Choroid plexus epithelial cell (primary cell): ENCODE results near the gene COL11A2.
A peak's percentile ranks its signal among the peaks of the same experiment; 100 is the strongest.

Experiments used
- DNase-seq: peaks from one replicate; pipeline ENCODE4 v3.0.0-alpha.2; 2010; ENCODE audit warnings: low read depth
- H3K4me3 ChIP-seq: 2 replicates; pipeline ENCODE4 v1.5.1; 2011; ENCODE audit warnings: low read depth, mild to moderate bottlenecking, control low read depth, low read length, moderate library complexity
- TF ChIP-seq, protein P1 (sequence below): conservative IDR thresholded peaks from 2 replicates; pipeline ENCODE4 v1.5.1; 2011; ENCODE audit warnings: low read depth, mild to moderate bottlenecking, control low read depth, inconsistent platforms, low read length, moderate library complexity

The COL11A2 gene

DNA sequence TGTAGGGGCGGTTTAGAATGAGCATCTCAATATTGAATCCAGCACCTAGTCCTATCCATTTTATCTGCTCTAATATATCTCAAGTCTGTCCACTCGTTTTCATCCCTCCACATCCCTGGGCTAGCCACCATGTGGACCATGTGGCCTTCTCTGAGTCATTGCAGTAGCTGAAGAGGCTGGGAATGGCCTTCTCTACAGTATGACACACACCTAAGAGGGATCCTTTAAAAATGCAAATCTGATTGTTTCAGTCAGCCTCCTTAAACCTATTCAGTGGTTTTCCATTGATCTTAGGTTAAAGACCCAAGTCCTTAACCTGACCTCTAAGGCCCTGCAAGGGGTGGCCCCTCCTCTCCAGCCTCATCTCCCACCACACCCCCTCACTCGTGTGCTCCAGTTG is 25.4 kb upstream of the COL11A2 start:
- TF ChIP-seq, protein P1, sequence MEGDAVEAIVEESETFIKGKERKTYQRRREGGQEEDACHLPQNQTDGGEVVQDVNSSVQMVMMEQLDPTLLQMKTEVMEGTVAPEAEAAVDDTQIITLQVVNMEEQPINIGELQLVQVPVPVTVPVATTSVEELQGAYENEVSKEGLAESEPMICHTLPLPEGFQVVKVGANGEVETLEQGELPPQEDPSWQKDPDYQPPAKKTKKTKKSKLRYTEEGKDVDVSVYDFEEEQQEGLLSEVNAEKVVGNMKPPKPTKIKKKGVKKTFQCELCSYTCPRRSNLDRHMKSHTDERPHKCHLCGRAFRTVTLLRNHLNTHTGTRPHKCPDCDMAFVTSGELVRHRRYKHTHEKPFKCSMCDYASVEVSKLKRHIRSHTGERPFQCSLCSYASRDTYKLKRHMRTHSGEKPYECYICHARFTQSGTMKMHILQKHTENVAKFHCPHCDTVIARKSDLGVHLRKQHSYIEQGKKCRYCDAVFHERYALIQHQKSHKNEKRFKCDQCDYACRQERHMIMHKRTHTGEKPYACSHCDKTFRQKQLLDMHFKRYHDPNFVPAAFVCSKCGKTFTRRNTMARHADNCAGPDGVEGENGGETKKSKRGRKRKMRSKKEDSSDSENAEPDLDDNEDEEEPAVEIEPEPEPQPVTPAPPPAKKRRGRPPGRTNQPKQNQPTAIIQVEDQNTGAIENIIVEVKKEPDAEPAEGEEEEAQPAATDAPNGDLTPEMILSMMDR = no peak
- no peak for DNase-seq
- H3K4me3 ChIP-seq = no peak overlapping the region

DNA sequence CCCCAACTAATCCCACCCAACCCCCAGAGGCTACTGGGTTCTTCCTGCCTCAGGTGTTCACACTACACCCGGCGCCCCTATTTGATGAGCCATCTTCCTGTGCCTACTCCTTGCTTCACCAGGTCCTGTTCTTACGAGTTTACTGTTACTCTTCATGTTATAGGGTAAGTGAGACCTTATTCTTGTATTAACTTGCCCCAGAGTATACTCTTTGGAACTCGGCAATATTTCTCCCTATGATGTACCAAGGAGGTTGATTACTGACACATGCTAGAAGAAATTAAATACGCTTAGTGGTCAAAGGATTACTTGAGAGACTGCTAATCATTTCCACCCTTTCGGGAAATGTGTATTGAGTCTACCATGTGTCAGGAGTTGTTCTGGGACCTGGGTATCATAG is 25.0 kb upstream of the COL11A2 start:
- H3K4me3 ChIP-seq = no peak overlapping the region
- TF ChIP-seq, protein P1 = no peak
- no peak for DNase-seq

DNA sequence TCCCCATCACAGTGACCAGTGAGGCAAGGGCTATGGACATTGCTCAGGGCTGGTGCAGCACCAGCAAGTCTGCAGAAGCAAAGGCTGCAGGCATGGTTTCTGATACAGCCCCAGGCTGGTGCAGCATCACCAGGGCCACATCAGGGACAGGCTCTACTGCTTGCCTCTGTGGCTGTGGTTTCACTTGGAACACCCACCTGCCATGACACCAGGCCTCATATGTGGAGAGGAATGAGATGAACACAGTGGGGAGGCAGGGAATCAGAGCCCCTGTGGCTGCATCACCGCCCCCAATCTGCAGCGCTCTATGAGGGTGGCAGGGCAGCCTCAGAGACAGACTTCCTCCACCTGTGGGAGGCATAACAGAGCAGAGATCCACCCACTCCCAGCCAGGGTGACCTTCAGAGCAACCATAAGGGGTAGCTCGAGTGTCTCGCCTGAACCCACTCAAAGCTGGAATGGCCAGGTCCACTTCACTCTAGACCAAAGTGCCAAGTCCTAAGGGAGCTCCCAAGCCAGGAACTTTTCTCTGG is 23.9 kb upstream of the COL11A2 start:
- DNase-seq = no peak
- no peak overlapping the region for H3K4me3 ChIP-seq
- TF ChIP-seq, protein P1 = no peak

DNA sequence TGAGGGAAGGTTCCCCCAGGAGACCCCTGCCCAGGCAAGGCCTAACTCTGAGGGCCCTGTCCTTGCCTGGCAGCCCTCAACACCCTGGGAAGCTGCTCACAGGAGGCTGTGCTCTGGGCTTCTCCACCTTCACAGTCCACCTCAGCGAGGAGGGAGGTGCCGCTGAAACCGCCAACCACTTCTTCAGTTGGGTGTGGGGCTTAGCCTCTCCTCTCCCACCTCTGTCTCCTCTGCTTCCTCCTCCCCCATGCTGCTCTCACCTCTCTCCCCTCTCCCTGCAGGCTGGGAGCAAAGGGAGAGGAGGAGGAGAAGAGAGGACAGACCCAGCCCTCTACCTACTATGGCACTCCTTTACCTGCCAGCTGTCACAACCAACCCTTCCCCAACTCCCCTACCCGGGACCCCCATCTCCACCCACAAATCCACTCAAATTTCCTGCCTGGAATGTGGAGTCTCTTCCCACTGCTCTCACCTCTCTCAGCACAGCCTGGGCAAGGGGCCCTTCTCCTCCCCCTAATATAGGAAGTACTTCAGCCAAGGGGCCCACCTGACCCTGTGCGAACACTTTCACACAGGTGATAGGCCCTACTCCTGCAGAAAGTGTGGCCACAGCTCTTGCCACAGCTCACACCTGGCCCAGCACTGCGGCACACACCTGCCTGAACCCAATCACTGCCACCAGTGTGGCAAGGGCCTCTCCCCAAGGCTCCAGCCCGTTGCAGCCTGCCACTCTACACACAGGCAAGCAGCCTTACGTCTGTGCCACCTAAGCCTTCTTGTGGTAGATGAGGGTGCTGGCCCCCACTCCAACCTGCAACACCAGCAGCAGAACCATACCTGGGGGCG is 23.2 kb upstream of the COL11A2 start:
- no peak overlapping the region for H3K4me3 ChIP-seq
- no peak for DNase-seq
- TF ChIP-seq, protein P1 = no peak

DNA sequence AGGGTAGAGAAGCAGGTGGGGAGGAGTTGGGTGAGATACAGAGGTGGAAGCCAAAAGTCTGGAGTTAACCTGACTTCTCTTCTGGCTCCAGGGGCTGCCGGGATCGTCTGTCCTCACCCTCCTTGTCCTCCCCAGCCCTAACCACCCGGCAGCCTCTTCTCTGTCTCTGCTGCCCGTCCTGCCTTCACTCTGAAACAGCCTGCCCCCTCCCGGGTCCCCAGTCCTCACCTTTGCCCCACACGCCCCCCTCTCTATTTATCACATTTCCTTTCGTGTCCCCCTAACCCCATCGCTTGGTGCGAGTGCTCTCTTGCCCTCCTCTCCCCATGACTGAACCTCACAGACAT is 21.7 kb upstream of the COL11A2 start:
- TF ChIP-seq, protein P1 = no peak
- DNase-seq = no peak
- peak overlapping the region; percentile 60 for H3K4me3 ChIP-seq

DNA sequence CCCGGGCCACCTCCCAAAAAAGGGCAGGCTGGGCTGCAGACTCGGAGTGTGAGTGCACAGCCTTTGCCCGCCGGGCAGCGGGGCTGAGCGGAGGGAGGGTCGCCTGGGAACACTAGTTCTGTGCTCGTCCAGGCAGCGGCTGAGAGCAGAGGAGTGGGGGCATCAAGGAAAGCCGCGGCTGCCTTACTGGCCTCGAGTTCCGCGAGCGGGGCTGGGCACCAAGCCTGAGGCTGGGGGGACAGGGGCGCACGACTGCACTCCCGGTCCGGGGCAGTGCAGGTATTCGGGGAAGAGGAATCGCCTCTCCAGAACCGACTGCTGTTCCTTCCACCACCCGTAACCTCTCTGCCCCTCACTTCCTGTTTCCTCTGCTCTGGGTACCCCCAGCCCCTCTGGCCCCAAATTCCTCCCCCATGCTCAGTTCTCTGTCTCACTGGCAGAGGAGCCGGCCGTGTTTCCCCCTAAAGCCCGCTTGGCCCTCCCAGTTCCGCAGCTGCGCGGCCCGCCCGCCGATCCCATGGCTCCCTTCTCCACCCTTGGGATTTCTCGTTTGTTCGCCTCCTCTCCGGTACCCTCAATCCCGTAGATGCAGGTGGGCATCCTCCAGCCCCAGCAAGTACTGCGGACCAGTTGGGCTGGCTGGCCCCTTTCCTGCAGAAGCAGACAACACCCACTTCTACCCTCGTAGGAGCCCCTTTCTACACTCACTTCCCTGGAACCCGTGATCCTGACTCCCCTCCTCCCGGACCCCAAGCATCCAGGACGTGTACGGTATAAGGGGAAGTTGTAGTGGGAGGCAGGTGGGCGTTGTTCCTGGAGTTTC is 21.1 kb upstream of the COL11A2 start:
- no peak for DNase-seq
- TF ChIP-seq, protein P1 = no peak
- H3K4me3 ChIP-seq = peak overlapping the region; percentile 60
